ENCODE measurements around the gene CHCT1.
"Not testable (repeated sequence)": the region's sequence is repeated elsewhere in the genome, so short reads cannot be mapped to it uniquely, and the experiment has no call there.

Gene CHCT1

DNA sequence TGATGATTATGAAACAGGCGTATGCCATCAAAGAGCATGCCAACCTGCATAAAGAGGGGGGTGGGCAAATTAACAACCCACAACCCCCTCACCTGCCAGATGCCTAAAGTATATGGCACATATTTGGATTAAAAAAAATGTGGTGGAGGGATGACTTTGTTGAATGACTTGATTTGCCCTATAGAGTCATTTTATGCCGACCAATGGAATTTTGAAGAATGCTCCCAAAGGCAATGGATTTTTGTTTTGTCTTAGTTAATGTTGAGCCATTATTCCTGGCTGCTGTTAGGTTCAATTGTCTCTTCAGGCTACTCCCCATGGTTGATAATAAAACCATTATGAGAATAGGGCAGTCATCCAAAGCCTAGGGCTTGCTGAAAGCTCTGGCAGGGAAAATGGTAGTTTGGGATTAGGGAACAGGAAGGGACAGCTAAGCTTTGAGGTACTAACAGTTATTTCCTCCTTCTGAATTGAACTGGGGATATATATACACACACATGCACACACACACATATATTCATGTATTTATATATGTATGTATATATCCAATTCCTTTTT is 5.8 kb upstream of the CHCT1 start:
- peaks cover 8% of the 10 kb centered on the region for H3K4me1 ChIP-seq (ENCODE audit: low read depth, poor library complexity, severe bottlenecking)
- no peak overlapping the region for H3K4me2 ChIP-seq
- no peak overlapping the region for H3K9ac ChIP-seq
- H4K20me1 ChIP-seq (ENCODE audit: insufficient read depth), result no peaks in the 10 kb centered on the region
- H3K36me3 ChIP-seq (ENCODE audit: insufficient read depth), result no peaks in the 10 kb centered on the region
- H3K27ac ChIP-seq, result no peak overlapping the region
- H2AFZ ChIP-seq (ENCODE audit: low read depth), result no peak overlapping the region
- H3K4me3 ChIP-seq (IDR thresholded peaks at IDR 0.05; ENCODE audit: insufficient read depth, low read depth, low read length), result no peak overlapping the region
- no peaks in the 10 kb centered on the region for H3K79me2 ChIP-seq (ENCODE audit: insufficient read depth, low read depth)
- TF ChIP-seq, protein P1, sequence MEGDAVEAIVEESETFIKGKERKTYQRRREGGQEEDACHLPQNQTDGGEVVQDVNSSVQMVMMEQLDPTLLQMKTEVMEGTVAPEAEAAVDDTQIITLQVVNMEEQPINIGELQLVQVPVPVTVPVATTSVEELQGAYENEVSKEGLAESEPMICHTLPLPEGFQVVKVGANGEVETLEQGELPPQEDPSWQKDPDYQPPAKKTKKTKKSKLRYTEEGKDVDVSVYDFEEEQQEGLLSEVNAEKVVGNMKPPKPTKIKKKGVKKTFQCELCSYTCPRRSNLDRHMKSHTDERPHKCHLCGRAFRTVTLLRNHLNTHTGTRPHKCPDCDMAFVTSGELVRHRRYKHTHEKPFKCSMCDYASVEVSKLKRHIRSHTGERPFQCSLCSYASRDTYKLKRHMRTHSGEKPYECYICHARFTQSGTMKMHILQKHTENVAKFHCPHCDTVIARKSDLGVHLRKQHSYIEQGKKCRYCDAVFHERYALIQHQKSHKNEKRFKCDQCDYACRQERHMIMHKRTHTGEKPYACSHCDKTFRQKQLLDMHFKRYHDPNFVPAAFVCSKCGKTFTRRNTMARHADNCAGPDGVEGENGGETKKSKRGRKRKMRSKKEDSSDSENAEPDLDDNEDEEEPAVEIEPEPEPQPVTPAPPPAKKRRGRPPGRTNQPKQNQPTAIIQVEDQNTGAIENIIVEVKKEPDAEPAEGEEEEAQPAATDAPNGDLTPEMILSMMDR (conservative IDR thresholded peaks at IDR 0.05; ENCODE audit: low read depth, low read length), result no peak
- no peaks in the 10 kb centered on the region for H3K27me3 ChIP-seq (ENCODE audit: insufficient read depth, low read depth)

DNA sequence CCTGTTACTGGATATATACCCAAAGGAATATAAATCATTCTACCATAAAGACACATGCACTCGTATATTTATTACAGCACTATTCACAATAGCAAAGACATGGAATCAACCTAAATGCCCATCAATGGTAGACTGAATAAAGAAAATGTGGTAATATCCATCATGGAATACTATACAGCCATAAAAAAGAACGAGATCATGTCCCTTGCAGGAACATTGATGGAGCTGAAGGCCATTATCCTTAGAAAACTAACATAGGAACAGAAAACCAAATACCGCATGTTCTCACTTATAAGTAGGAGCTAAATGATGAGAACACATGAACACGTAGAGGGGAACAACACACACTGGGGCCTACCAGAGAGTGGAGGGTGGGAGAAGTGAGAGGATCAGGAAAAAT is 3.3 kb upstream of the CHCT1 start:
- H3K4me2 ChIP-seq; H2AFZ ChIP-seq (ENCODE audit: low read depth); H3K36me3 ChIP-seq (ENCODE audit: insufficient read depth); H3K27ac ChIP-seq; H3K4me1 ChIP-seq (ENCODE audit: low read depth, poor library complexity, severe bottlenecking); H3K79me2 ChIP-seq (ENCODE audit: insufficient read depth, low read depth); H3K9ac ChIP-seq; H3K27me3 ChIP-seq (ENCODE audit: insufficient read depth, low read depth); H4K20me1 ChIP-seq (ENCODE audit: insufficient read depth); H3K4me3 ChIP-seq (IDR thresholded peaks at IDR 0.05; ENCODE audit: insufficient read depth, low read depth, low read length): not testable (repeated sequence)

DNA sequence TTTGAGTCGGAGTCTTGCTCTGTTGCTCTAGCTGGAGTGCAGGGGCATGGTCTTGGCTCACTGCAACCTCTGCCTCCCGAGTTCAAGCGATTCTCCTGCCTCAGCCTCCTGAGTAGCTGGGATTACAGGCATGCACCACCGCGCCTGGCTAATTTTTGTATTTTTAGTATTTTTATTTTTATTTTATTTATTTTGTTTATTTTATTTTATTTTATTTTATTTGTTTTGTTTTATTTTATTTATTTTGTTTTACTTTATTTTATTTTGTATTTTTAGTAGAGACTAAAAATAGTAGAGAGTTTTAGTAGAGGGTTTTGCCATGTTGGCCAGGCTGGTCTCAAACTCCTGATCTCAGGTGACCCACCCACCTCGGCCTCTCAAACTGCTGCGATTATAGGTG is 2.4 kb upstream of the CHCT1 start:
- not testable (repeated sequence) for H3K4me2 ChIP-seq; H3K4me3 ChIP-seq (IDR thresholded peaks at IDR 0.05; ENCODE audit: insufficient read depth, low read depth, low read length); H2AFZ ChIP-seq (ENCODE audit: low read depth); H3K27me3 ChIP-seq (ENCODE audit: insufficient read depth, low read depth); H3K36me3 ChIP-seq (ENCODE audit: insufficient read depth); H3K9ac ChIP-seq; H4K20me1 ChIP-seq (ENCODE audit: insufficient read depth); H3K79me2 ChIP-seq (ENCODE audit: insufficient read depth, low read depth); H3K4me1 ChIP-seq (ENCODE audit: low read depth, poor library complexity, severe bottlenecking); H3K27ac ChIP-seq

GRCh38 chr17:60421273-60422161 is 772 bp upstream of the CHCT1 start:
- TF ChIP-seq, protein P1 (conservative IDR thresholded peaks at IDR 0.05; ENCODE audit: low read depth, low read length), result peak; percentile 98
- no peak overlapping the region for H3K27ac ChIP-seq
- peak overlapping the region; percentile 66; the same call in 1 of the 2 replicates for H3K9ac ChIP-seq
- H3K36me3 ChIP-seq (ENCODE audit: insufficient read depth), result no peaks in the 10 kb centered on the region
- no peaks in the 10 kb centered on the region for H4K20me1 ChIP-seq (ENCODE audit: insufficient read depth)
- H2AFZ ChIP-seq (ENCODE audit: low read depth), result peak overlapping the region; percentile 95
- no peaks in the 10 kb centered on the region for H3K79me2 ChIP-seq (ENCODE audit: insufficient read depth, low read depth)
- no peak overlapping the region for H3K4me3 ChIP-seq (IDR thresholded peaks at IDR 0.05; ENCODE audit: insufficient read depth, low read depth, low read length)
- H3K4me1 ChIP-seq (ENCODE audit: low read depth, poor library complexity, severe bottlenecking), result peaks cover 8% of the 10 kb centered on the region
- no peaks in the 10 kb centered on the region for H3K27me3 ChIP-seq (ENCODE audit: insufficient read depth, low read depth)
- H3K4me2 ChIP-seq, result peak overlapping the region; percentile 21

DNA sequence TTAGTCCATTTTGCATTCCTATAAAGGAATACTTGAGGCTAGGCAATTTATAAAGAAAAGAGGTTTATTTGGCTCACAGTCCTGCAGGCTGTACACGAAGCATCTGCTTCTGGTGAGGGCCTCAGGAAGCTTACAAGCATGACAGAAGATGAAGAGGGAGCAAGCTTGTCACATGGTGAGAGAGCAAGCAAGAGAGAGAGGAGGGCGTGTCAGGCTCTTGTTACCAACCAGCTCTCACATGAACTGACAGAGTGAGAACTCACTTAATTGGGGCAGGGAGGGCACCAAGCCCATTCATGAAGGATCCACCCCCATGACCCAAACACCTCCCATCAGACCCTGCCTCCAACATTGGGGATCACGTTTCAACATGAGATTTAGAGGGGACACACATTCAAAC is 1.6 kb downstream of the CHCT1 start:
- Histone ChIP-seq H3K27me3 (ENCODE audit: insufficient read depth, low read depth) (no peaks in the 10 kb centered on the region), H3K4me2 (no peak overlapping the region), H3K27ac (no peak overlapping the region), H3K4me1 (ENCODE audit: low read depth, poor library complexity, severe bottlenecking) (peaks cover 8% of the 10 kb centered on the region), H3K9ac (no peak overlapping the region), H2AFZ (ENCODE audit: low read depth) (no peak overlapping the region), H3K4me3 (IDR thresholded peaks at IDR 0.05; ENCODE audit: insufficient read depth, low read depth, low read length) (no peak overlapping the region), H4K20me1 (ENCODE audit: insufficient read depth) (no peaks in the 10 kb centered on the region), H3K79me2 (ENCODE audit: insufficient read depth, low read depth) (no peaks in the 10 kb centered on the region), H3K36me3 (ENCODE audit: insufficient read depth) (no peaks in the 10 kb centered on the region)
- TF ChIP-seq, protein P1 (conservative IDR thresholded peaks at IDR 0.05; ENCODE audit: low read depth, low read length), result no peak

Data from KMS-11 (cell line).